Caco-2 (cell line): Measurements from ENCODE around the gene LST1. TPM values are rescaled to one million over a fixed set of nuclear protein-coding genes. Genes with fewer than 3 reads are reported as not detected.

ENCODE experiments used
- BruUV-seq: library from RNA; stranded (reverse); fragments of 400-500 nt; replicated peaks from 2 replicates; lab custom pipeline; 2021; lab: Mats Ljungman, UMichigan
- CTCF ChIA-PET: fragments of 300-600 bp; sonication (Branson Sonifier 250); formaldehyde crosslinking; loops from one replicate; lab custom pipeline; 2022; ENCODE audit warnings: antibody characterized with exemption; lab: Charles Lee
- POLR2A ChIA-PET: fragments of 300-600 bp; sonication (Branson Sonifier 250); formaldehyde crosslinking; loops from one replicate; lab custom pipeline; 2022; ENCODE audit warnings: antibody characterized with exemption; lab: Charles Lee
- DNase-seq, 2 experiments: peaks; one replicate each; pipeline versions ENCODE4 v3.0.0 to v3.0.0-alpha.2; 2020 to 2022
- H3K27me3 ChIP-seq: replicated peaks from 2 replicates; pipeline ENCODE4 v1.6.0; 2011; ENCODE audit warnings: low read length; ENCODE audit not compliant: control insufficient read depth, insufficient read depth
- H3K36me3 ChIP-seq: 2 replicates; pipeline ENCODE4 v1.5.1; 2011; ENCODE audit warnings: low read length; ENCODE audit not compliant: control insufficient read depth, insufficient read depth
- H3K4me1 ChIP-seq: fragments of 250-450 bp; sonication (Bioruptor Pico); 2 replicates; pipeline ENCODE4 v1.5.1; 2020; ENCODE audit warnings: mild to moderate bottlenecking
- H3K4me3 ChIP-seq: 2 replicates; pipeline ENCODE4 v1.5.1; 2011; ENCODE audit warnings: low read depth, mild to moderate bottlenecking, control low read depth, low read length
- H3K9me3 ChIP-seq: fragments of 250-450 bp; sonication (Bioruptor Pico); 2 replicates; pipeline ENCODE4 v1.5.1; 2020; ENCODE audit warnings: mild to moderate bottlenecking, moderate library complexity
- H3K27ac Mint-ChIP-seq: one replicate; pipeline ENCODE4 v1.8.0; 2022; ENCODE audit warnings: mixed read lengths; ENCODE audit not compliant: unreplicated experiment
- H3K27me3 Mint-ChIP-seq: one replicate; pipeline ENCODE4 v1.8.0; 2022; ENCODE audit warnings: mixed read lengths; ENCODE audit not compliant: insufficient read depth, unreplicated experiment
- H3K36me3 Mint-ChIP-seq: one replicate; pipeline ENCODE4 v1.8.0; 2022; ENCODE audit warnings: mild to moderate bottlenecking, mixed read lengths; ENCODE audit not compliant: insufficient read depth, unreplicated experiment
- H3K4me1 Mint-ChIP-seq: one replicate; pipeline ENCODE4 v1.8.0; 2022; ENCODE audit warnings: low read depth, mixed read lengths; ENCODE audit not compliant: unreplicated experiment
- H3K4me3 Mint-ChIP-seq: one replicate; pipeline ENCODE4 v1.8.0; 2022; ENCODE audit warnings: mild to moderate bottlenecking, moderate library complexity, mixed read lengths; ENCODE audit not compliant: unreplicated experiment
- H3K9me3 Mint-ChIP-seq: one replicate; pipeline ENCODE4 v1.8.0; 2022; ENCODE audit warnings: mixed read lengths; ENCODE audit not compliant: unreplicated experiment
- CTCF ChIP-seq, 2 experiments: fragments of 200-600 bp in 1 of 2; IDR thresholded peaks; 1 replicate in 1 of 2; 2 replicates in 1 of 2; pipeline versions ENCODE4 v1.5.1 to v1.8.0; 2011 to 2022; ENCODE audit warnings: antibody characterized with exemption in 1 of 2, control low read depth in 1 of 2, inconsistent platforms in 1 of 2, low read depth in 1 of 2, low read length in 1 of 2, mild to moderate bottlenecking in 1 of 2, moderate library complexity in 1 of 2; ENCODE audit not compliant: insufficient read depth in 1 of 2, severe bottlenecking in 1 of 2, unreplicated experiment in 1 of 2
- intact Hi-C: fragments of 100-400 bp; cut with micrococcal nuclease; formaldehyde crosslinking; loops from one replicate; pipeline ENCODE4 v1.10.0; 2022; ENCODE audit not compliant: unreplicated experiment
- total RNA-seq: library from RNA; stranded (reverse); gene quantifications from 2 replicates; pipeline ENCODE4 v1.2.3, GENCODE V29; 2022

LST1 gene
- total RNA-seq, 1 experiment from 2014 or later, result not detected

DNA sequence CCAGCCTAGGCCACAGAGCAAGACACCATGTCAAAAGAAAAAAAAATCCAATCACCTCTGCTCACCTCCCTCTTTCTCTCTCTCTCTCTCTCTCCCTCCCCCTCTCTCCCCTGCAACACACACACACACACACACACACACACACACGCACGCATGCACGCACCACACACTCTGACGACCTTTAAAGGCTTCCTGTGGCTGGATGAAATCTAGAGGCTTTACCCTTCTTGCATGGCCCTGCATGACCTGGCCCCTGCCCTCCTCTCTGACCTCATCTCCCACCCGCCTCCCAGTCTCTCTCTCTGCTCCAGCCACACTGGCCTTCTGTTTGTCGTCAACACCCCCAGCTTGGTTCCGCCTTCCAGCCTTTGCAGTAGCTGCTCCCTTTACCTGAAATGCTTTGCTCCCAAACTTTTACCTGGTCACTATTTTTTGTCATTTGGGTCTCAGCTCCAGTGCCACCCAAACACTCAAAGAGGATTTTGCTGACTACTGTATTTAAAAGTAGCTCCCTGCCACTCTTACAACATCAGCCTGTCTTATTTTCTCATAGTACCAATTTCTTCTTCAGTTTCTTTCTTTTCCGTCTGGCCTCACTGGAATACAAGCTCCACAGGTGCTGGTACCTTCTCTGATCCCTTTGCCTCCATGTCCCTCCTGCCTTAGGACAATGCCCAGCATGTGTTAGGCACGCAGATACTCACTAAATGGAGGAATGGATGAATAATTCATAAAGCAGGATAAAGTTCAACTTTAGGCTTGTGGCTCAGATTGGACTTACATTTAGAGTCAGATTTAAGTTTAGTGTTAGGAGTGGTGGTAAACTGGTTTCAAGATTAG, 18.3 kb upstream of the LST1 start:
- ChIA-PET POLR2A (no interaction called here), CTCF (interaction anchor here (1.2 kb wide), 1 partner anchor 30 kb away, joined by 3 read pairs; no protein-coding TSS in a partner anchor)
- H3K4me1 Mint-ChIP-seq, result peaks cover 5% of the 10 kb centered on the region
- no peaks in the 10 kb centered on the region for H3K9me3 ChIP-seq
- intact Hi-C loops, result no loop called here
- TF ChIP-seq CTCF (IDR thresholded peaks at IDR 0.05; ENCODE audit: insufficient read depth in 1 of 2, low read depth in 1 of 2, low read length in 1 of 2, severe bottlenecking in 1 of 2, unreplicated experiment in 1 of 2), result no peak
- no peak overlapping the region for H3K27ac Mint-ChIP-seq
- no peaks in the 10 kb centered on the region for H3K4me1 ChIP-seq
- H3K4me3 ChIP-seq, result no peak overlapping the region
- H3K4me3 Mint-ChIP-seq, result no peak overlapping the region
- no peaks in the 10 kb centered on the region for H3K36me3 Mint-ChIP-seq
- BruUV-seq, result no TSS peak
- no peaks in the 10 kb centered on the region for H3K9me3 Mint-ChIP-seq
- no peaks in the 10 kb centered on the region for H3K27me3 ChIP-seq
- H3K27me3 Mint-ChIP-seq, result peaks cover 3% of the 10 kb centered on the region
- no peak for DNase-seq
- no peaks in the 10 kb centered on the region for H3K36me3 ChIP-seq

- intact Hi-C loops, result no loop called here
- H3K9me3 Mint-ChIP-seq, result no peaks in the 10 kb centered on the region
- H3K27me3 Mint-ChIP-seq, result peaks cover 3% of the 10 kb centered on the region
- no peak overlapping the region for H3K4me3 Mint-ChIP-seq
- no peak overlapping the region for H3K27ac Mint-ChIP-seq
- Histone ChIP-seq H3K36me3 (no peaks in the 10 kb centered on the region), H3K27me3 (no peaks in the 10 kb centered on the region), H3K4me1 (peaks cover 4% of the 10 kb centered on the region), H3K9me3 (no peaks in the 10 kb centered on the region), H3K4me3 (no peak overlapping the region)
- ChIA-PET CTCF (interaction anchor here (1.2 kb wide), 1 partner anchor 30 kb away, joined by 3 read pairs; no protein-coding TSS in a partner anchor), POLR2A (no interaction called here)
- DNase-seq, result no peak
- peaks cover 10% of the 10 kb centered on the region for H3K4me1 Mint-ChIP-seq
- no TSS peak for BruUV-seq
- H3K36me3 Mint-ChIP-seq, result no peaks in the 10 kb centered on the region
- no peak for TF ChIP-seq CTCF (IDR thresholded peaks at IDR 0.05; ENCODE audit: insufficient read depth in 1 of 2, low read depth in 1 of 2, low read length in 1 of 2, severe bottlenecking in 1 of 2, unreplicated experiment in 1 of 2)
Measured at GRCh38 chr6:31568537-31568961, 17.5 kb upstream of the LST1 start.

- H3K27me3 ChIP-seq, result no peaks in the 10 kb centered on the region
- intact Hi-C loops, result no loop called here
- no peak overlapping the region for H3K27ac Mint-ChIP-seq
- TF ChIP-seq CTCF (IDR thresholded peaks at IDR 0.05; ENCODE audit: insufficient read depth in 1 of 2, low read depth in 1 of 2, low read length in 1 of 2, severe bottlenecking in 1 of 2, unreplicated experiment in 1 of 2), result no peak
- H3K9me3 ChIP-seq, result no peaks in the 10 kb centered on the region
- BruUV-seq, result no TSS peak
- peaks cover 3% of the 10 kb centered on the region for H3K27me3 Mint-ChIP-seq
- peaks cover 10% of the 10 kb centered on the region for H3K4me1 ChIP-seq
- H3K36me3 Mint-ChIP-seq, result no peaks in the 10 kb centered on the region
- H3K4me1 Mint-ChIP-seq, result peaks cover 18% of the 10 kb centered on the region
- POLR2A ChIA-PET, result no interaction called here
- no peak overlapping the region for H3K4me3 ChIP-seq
- no peaks in the 10 kb centered on the region for H3K36me3 ChIP-seq
- CTCF ChIA-PET, result interaction anchor here (0.7 kb wide), 1 partner anchor 14 kb away, joined by 4 read pairs; no protein-coding TSS in a partner anchor
- H3K4me3 Mint-ChIP-seq, result no peak overlapping the region
- no peak for DNase-seq
- H3K9me3 Mint-ChIP-seq, result no peaks in the 10 kb centered on the region
Measured at GRCh38 chr6:31569861-31570536, 16.1 kb upstream of the LST1 start.
